GM19324 (cell line): ENCODE measurements around the gene HLCS.
"Not testable (repeated sequence)": the region's sequence is repeated elsewhere in the genome, so short reads cannot be mapped to it uniquely, and the experiment has no call there.

Experiments
- ATAC-seq: cut with Tn5 transposase; IDR thresholded peaks from one replicate; pipeline ENCODE4 v1.9.1; 2021; ENCODE audit warnings: mild to moderate bottlenecking, moderate library complexity; ENCODE audit not compliant: unreplicated experiment, low FRiP score

The HLCS gene

GRCh38 chr21:36966066-36966820 lies at the start of gene HLCS:
TSS of gene HLCS (minus strand) at chr21:36966669. CDS start at chr21:36966638, 31 bp downstream.
- peak; percentile 90 for ATAC-seq

DNA sequence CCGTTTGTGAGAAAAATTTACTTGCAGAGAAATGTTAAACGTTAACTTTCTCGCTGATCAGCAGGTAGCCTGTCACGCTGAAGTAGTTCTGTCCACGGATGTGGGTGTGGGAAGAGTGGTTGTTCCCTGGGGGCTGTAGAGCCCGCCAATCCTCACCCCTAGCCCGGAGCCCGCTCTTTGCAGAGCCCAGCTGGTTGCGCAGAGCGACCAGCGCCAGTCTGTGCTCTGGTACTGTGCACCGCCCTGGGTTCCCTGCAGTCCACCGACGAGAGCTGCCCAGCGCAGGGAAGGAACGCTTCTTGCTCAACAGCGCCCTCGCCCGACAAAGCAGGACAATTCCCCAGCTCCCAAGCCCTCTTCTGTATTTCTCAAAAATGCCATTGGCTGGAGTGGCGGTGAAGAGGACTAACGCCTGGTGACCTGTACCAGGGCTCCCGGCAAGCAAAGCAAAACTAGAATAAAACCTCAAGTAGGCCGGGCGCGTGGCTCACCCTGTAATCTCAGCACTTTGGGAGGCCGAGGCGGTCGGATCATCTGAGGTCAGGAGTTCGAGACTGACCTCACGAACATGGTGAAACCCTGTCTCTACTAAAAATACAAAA lies 43.4 kb upstream of the HLCS start:
- ATAC-seq = peak; percentile 91

DNA sequence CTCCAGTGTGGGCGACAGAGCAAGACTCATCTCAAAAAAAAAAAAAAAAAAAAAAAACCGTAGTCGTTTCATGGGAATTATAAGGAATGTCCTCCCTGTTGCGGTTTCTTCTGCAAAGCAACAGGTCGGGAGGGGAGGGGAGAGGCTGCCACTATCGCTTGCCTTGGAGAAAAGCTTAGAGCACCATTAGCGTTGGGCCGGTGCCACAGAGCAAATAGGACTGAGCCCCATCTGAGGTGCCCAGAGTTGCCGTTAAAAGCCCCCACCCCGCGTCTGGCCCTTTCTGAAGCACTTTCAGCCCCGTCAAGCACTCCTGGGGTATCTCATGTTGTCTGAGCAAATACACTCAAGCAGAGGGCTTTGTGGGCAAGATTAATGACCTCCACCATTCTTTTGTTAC lies 42.3 kb upstream of the HLCS start:
- ATAC-seq = no peak

DNA sequence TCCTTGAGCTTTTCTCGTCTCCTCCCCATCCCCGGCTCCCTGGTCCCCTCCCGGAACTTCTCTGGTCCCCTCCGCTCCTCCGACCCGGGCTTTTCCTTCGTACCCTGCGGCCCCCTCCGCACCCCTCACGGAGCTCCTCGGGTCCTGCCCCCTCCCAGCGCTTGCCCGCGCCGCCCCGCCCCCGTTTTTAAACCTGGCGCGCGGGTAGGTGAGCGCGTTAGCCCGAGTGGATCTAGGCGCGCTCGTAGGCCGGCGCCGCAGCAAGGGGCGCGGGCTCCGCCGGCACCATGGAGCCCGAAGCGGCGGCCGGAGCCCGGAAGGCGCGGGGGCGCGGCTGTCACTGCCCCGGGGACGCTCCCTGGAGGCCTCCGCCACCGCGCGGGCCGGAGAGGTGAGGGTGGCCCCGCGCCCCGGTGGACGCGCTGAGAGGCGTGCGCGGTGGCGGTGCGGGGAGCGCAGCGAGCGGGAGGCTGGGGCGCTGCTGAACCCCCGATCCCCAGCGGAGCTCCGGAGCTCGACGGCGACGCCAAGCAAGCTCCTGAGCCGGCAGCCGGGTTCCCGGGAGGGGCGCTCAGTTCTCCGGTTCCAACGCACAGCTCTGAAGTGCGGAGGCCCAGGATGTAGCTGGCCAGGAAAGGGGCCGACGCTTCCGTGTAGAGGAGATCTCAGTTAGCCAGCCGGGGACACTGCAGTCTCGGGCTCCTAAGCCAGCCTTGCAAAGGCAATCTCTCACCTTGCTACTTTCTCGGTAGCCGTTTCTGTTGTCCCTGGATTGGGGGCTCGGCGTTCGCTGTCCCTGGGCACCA lies 40.2 kb upstream of the HLCS start, which contains the start of gene RIPPLY3:
RIPPLY3 (plus strand) TSS at position 217 of the 806 bp plus-strand sequence; CDS start at position 288, 71 bp downstream.
- no peak for ATAC-seq

- no peak for ATAC-seq
Observed at GRCh38 chr21:37005548-37006485, 39.3 kb upstream of the HLCS start.

- ATAC-seq = not testable (repeated sequence)
Observed at GRCh38 chr21:37003917-37004316, 37.4 kb upstream of the HLCS start.

DNA sequence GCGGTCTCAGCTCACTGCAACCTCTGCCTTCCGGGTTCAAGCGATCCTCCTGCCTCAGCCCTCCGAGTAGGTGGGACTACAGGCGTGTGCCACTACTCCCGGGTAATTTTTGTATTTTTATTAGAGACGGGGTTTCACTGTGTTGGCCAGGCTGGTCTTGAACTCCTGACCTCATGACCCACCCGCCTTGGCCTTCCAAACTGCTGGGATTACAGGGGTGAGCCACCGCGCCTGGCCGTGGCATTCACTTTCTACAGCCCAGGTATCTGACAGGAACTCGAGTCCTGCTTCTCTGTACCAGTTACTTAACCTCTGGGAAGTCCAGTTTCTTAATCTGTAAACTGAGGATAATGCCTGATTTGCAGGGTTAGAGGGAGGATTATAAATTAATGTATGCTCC lies 36.4 kb upstream of the HLCS start:
- ATAC-seq = not testable (repeated sequence)

DNA sequence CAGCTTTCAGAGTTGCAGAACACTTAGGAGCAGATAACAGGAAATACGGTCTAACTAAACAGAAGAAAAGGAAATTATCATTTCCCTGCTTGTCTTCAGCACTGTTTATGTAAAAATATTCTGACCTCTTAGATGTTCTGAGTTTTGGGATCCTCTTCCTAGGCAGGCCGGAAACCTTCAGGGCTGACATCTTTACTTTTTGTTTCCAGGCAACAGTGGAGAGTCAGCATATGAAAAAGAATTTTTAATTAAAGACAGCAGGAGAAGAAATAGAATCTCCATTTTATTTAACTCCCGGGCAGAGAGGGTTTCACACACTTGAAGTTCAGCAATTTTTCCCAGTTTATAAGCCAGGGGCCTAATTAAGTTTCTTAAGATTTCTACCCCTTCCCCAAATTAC lies 35.0 kb upstream of the HLCS start:
- ATAC-seq = no peak

GRCh38 chr21:37000381-37000780 lies 33.9 kb upstream of the HLCS start:
- ATAC-seq = no peak

DNA sequence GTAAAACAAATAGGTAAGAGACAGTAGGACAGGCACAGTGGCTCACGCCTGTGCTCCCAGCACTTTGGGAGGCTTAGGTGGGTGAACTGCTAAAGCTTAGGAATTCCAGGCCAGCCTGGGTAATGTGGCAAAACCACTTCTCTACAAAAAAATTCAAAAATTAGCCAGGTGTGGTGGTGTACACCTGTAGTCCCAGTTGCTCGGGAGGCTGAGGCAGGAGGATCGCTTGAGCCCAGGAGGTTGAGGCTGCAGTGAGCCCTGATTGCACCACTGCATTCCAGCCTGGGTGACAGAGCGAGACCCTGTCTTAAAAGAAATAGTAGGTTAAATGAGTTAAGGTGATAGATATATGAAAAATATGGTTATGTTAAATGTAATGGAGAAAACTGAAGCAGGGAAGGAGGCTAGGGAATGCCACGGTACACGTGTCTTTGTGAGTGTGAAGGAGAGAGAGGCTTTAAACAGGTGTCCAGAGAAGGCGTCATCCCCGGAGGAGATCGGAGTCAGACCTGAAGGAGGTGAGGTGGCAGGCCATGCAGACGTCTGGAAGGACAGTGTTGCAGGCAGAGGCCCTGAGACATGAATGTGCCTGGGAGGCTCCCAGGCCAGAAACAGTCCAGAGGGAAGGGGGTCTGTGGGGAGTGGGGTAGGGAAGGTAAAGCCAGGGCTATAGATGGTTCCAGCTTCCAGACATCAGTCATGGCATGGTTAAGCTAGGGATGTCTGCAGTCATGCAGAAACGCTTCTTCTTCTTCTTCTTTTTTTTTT lies 32.8 kb upstream of the HLCS start:
- ATAC-seq = no peak

- not testable (repeated sequence) for ATAC-seq
Observed at GRCh38 chr21:36995285-36995684, 28.8 kb upstream of the HLCS start.

GRCh38 chr21:36994501-36995158 lies 28.2 kb upstream of the HLCS start:
- no peak for ATAC-seq

DNA sequence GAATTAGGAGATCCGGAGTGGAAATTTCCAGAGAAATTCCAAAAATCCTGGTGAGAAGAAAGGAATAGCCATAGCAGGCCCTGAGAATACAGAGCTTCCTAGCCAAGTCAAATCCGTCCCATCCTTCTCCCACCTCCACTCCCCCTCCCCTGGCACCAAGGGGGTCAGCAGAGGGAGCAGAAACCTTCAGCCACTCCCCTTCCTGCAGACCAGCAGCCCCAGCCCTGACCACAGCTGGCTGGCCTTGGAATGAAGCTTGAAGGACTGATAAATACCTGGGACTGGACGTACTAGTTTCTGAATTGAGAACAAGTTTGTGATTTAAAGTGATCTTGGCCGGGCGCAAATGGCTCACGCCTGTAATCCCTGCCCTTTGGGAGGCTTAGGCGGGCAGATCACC lies 26.2 kb upstream of the HLCS start:
- no peak for ATAC-seq

DNA sequence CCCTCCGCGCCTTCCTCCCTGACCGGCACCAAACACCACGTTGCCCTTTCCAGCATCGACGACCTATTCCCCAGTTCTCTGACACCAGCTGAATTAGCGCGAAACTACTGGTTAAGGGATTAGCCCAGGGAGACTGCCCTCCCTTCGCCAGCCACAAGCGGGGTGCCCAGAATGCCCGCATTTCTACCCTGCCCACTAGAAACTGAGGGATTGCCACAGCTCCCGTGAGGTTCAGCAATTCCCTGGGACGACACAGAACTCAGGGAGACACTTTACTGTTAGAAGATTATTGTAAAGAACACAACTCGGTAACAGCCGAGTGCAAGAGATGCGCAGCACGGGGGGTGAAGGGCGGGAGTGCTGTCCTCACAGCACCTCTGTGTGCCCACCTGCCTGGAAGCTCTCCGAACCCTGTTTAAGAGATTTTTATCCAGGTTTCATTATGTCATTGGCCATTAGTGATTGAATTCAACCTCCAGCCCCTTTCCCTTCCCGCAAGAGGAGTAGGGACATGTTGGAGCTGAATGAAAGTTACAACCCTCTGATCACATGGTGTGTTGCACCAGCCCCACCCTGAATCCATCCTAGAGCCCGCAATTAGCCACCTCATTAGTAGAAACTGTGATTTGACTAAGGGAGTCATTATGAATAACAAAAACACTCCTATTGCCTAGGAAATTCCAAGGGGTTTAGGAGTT lies 24.2 kb upstream of the HLCS start:
- no peak for ATAC-seq

- peak; percentile 93 for ATAC-seq
Observed at GRCh38 chr21:36989699-36990507, 23.4 kb upstream of the HLCS start.

GRCh38 chr21:36989199-36989698 lies 22.8 kb upstream of the HLCS start:
- not testable (repeated sequence) for ATAC-seq

- no peak for ATAC-seq
Observed at GRCh38 chr21:36988536-36988935, 22.1 kb upstream of the HLCS start.
